Lower leg skin (tissue), 4 donors: Measurements from ENCODE around the gene PIAS2. TPM values are rescaled to one million over a fixed set of nuclear protein-coding genes. Genes with fewer than 3 reads are reported as not detected.

Experiments
- DNase-seq, 2 donors: peaks; one replicate each; pipeline ENCODE4 v3.0.0-alpha.2; 2019; ENCODE audit warnings: low spot score in 2 of 2
- H3K4me3 ChIP-seq: fragments of 200-600 bp; sonication (generic); 2 replicates; pipeline ENCODE4 v1.5.1; 2017; ENCODE audit warnings: mild to moderate bottlenecking, low read depth; ENCODE audit not compliant: poor library complexity, severe bottlenecking
- CTCF ChIP-seq, 3 donors: fragments of 450-650 bp; IDR thresholded peaks; one replicate each; pipeline ENCODE4 v1.5.1; 2016; ENCODE audit warnings: antibody characterized with exemption in 3 of 3, mild to moderate bottlenecking in 3 of 3, moderate library complexity in 2 of 3
- POLR2A ChIP-seq, 2 donors: fragments of 450-650 bp; IDR thresholded peaks; one replicate each; pipeline ENCODE4 v1.6.1; 2016 to 2017; ENCODE audit warnings: antibody characterized with exemption in 2 of 2, mild to moderate bottlenecking in 1 of 2, moderate library complexity in 1 of 2
- WGBS, 2 donors: methylation state at CpG; one replicate each; pipeline ENCODE4 v1.1.5; 2018; 5-methylcytosine and 5-hydroxymethylcytosine counted together
- intact Hi-C: fragments of 100-400 bp; cut with DNase I; formaldehyde crosslinking; loops from one replicate; pipeline ENCODE4 v1.15.0; 2023; ENCODE audit warnings: low total_unique reads
- total RNA-seq, 4 donors: library from RNA; depleted of rRNA; stranded (reverse); fragments of >200 nt; gene quantifications; one replicate each; pipeline ENCODE4 v1.1.0, GENCODE V29; 2016

The PIAS2 gene
- total RNA-seq, 4 donors from 2014 or later: 6.3 to 12.7 (median 10.6) TPM

- intact Hi-C loops: no loop called here
Measured at GRCh38 chr18:46909497-46909896, 7.8 kb downstream of the PIAS2 start.

GRCh38 chr18:46903406-46903805, 13.9 kb downstream of the PIAS2 start:
- intact Hi-C loops: no loop called here
- DNase-seq: no peak
- H3K4me3 ChIP-seq: no peak overlapping the region
- TF ChIP-seq POLR2A (IDR thresholded peaks at IDR 0.05) (no peak), CTCF (IDR thresholded peaks at IDR 0.05) (no peak)
- 97 to 99% methylated on average over 3 of the region's 3 CpGs for WGBS, 2 donors

More at GRCh38 chr18:46909497-46909896, 7.8 kb downstream of the PIAS2 start:
- no peak overlapping the region for H3K4me3 ChIP-seq
- no peak for DNase-seq
- WGBS, 2 donors: 79 to 99% methylated on average over 3 of the region's 3 CpGs
- TF ChIP-seq POLR2A (IDR thresholded peaks at IDR 0.05) (no peak), CTCF (IDR thresholded peaks at IDR 0.05) (no peak)

- TF ChIP-seq CTCF (IDR thresholded peaks at IDR 0.05) (no peak), POLR2A (IDR thresholded peaks at IDR 0.05) (no peak)
- intact Hi-C loops: no loop called here
- no peak for DNase-seq
- WGBS, 2 donors: 82 to 89% methylated on average over 2 of the region's 2 CpGs
- no peak overlapping the region for H3K4me3 ChIP-seq
Measured at GRCh38 chr18:46899274-46899948, 17.9 kb downstream of the PIAS2 start.

- H3K4me3 ChIP-seq: no peak overlapping the region
- 96% methylated on average over 2 of the region's 2 CpGs for WGBS, 2 donors
- DNase-seq: no peak
- intact Hi-C loops: no loop called here
- TF ChIP-seq POLR2A (IDR thresholded peaks at IDR 0.05) (no peak), CTCF (IDR thresholded peaks at IDR 0.05) (no peak)
Measured at GRCh38 chr18:46894124-46894523, 23.2 kb downstream of the PIAS2 start.

- no peak overlapping the region for H3K4me3 ChIP-seq
- no peak for TF ChIP-seq CTCF (IDR thresholded peaks at IDR 0.05)
- no peak for TF ChIP-seq POLR2A (IDR thresholded peaks at IDR 0.05)
- intact Hi-C loops: no loop called here
- 97% methylated on average over 1 of the region's 1 CpG for WGBS, 2 donors
- no peak for DNase-seq
Measured at GRCh38 chr18:46893360-46893759, 23.9 kb downstream of the PIAS2 start.

GRCh38 chr18:46892842-46893241, 24.5 kb downstream of the PIAS2 start:
- 98% methylated on average over 1 of the region's 1 CpG for WGBS, 2 donors
- no peak overlapping the region for H3K4me3 ChIP-seq
- intact Hi-C loops: no loop called here
- no peak for DNase-seq
- TF ChIP-seq POLR2A (IDR thresholded peaks at IDR 0.05): no peak
- TF ChIP-seq CTCF (IDR thresholded peaks at IDR 0.05): no peak
